ENCODE results near the gene NRL. TPM values are rescaled to one million over a fixed set of nuclear protein-coding genes. Genes with fewer than 3 reads are reported as not detected.

The NRL gene
- total and polyA plus RNA-seq, 9 of the 15 experiments (the other 6 are each of a cell fraction or from before 2014, with no cell fraction given), result 0.07 to 2.7 (median 1.4) TPM; not detected in 1

DNA sequence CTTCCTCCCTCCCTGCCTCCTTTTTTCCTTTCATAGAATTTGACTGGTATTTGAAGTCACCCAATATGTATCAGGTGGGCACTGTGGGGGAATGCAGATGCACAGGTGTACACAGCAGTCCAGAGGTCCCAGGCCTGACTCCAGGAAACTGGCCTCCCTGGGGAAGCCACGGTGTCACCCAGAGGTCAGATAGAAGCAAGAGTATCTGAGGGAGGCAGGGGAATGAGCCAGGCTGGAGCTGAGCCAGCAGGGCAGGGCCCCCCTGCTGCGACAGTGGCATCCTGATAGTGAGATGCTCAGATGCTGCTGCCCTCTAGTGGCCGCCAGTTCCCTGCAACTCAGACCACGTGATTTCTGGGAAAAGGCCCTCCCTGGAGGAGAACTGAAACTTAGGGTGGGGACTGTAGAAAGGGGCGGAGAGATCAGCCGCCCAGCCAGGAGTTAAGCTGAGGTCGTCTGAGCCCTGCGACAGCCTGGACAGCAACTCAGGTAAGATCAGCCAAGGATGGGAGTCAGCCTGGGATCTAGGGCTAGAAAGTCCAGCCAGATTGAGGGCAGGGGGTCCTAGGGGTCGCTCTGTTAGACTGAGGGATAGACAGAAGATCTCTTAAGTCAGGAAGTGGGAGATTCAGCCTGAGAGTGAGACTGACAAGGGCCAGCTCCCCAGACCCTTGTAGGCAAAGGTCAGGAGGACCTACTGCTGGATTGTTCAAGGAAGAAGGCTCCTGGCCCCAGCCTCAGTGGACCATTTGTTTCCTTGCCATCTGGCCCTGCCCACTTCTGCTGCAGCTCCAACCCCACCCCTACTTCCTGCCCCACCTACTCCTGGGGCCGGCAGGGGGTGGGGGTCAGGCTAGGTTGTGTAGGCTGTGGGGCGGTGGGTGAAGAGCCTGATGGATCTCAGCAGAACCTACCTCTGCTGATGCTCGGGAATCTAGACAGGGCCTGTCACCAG lies 46.4 kb upstream of the NRL start, which contains the start of gene IRF9 (continued):
- TF ChIP-seq MAFG (tag; conservative IDR thresholded peaks at IDR 0.05) (no peak), BRD9 (IDR thresholded peaks at IDR 0.05; ENCODE audit: low read depth, partially characterized antibody) (no peak), ZSCAN32 (CRISPR knock-in tag; IDR thresholded peaks at IDR 0.05) (no peak), NONO (IDR thresholded peaks at IDR 0.05; ENCODE audit: low read depth in 2 of 2, low read length in 1 of 2) (no peak), CREB5 (CRISPR knock-in tag; IDR thresholded peaks at IDR 0.05) (no peak), DDX20 (tag; IDR thresholded peaks at IDR 0.05; ENCODE audit: low read depth) (no peak), HMGN3 (IDR thresholded peaks at IDR 0.05; ENCODE audit: borderline replicate concordance, extremely low read depth, insufficient read length, low read depth, low read length) (no peak), MTA3 (IDR thresholded peaks at IDR 0.05; ENCODE audit: borderline replicate concordance) (0 out of 2 replicates have a peak, but pooled peaks have one; percentile 73), ZC3H11A (IDR thresholded peaks at IDR 0.05; ENCODE audit: low read depth, low read length) (no peak), SIN3A (IDR thresholded peaks at IDR 0.05; ENCODE audit: borderline replicate concordance in 2 of 2, control insufficient read depth in 1 of 2, low read depth in 2 of 2, low read length in 2 of 2) (peak in 1 of 2 experiments; percentile 41; a peak in 1 of 4 replicates), ZNF24 (IDR thresholded peaks at IDR 0.05) (no peak; the same call in 1 of the 2 replicates), NFE2 (IDR thresholded peaks at IDR 0.05; ENCODE audit: low read depth) (no peak), MAFK (IDR thresholded peaks at IDR 0.05; ENCODE audit: low read length) (0 out of 2 replicates have a peak, but pooled peaks have one; percentile 2)
- TF ChIP-seq, protein P1, sequence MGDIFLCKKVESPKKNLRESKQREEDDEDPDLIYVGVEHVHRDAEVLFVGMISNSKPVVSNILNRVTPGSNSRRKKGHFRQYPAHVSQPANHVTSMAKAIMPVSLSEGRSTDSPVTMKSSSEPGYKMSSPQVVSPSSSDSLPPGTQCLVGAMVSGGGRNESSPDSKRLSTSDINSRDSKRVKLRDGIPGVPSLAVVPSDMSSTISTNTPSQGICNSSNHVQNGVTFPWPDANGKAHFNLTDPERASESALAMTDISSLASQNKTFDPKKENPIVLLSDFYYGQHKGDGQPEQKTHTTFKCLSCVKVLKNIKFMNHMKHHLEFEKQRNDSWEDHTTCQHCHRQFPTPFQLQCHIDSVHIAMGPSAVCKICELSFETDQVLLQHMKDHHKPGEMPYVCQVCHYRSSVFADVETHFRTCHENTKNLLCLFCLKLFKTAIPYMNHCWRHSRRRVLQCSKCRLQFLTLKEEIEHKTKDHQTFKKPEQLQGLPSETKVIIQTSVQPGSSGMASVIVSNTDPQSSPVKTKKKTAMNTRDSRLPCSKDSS (IDR thresholded peaks at IDR 0.05; ENCODE audit: low read depth, partially characterized antibody), result no peak
- TF ChIP-seq, protein P2, sequence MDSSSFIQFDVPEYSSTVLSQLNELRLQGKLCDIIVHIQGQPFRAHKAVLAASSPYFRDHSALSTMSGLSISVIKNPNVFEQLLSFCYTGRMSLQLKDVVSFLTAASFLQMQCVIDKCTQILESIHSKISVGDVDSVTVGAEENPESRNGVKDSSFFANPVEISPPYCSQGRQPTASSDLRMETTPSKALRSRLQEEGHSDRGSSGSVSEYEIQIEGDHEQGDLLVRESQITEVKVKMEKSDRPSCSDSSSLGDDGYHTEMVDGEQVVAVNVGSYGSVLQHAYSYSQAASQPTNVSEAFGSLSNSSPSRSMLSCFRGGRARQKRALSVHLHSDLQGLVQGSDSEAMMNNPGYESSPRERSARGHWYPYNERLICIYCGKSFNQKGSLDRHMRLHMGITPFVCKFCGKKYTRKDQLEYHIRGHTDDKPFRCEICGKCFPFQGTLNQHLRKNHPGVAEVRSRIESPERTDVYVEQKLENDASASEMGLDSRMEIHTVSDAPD (CRISPR knock-in tag; IDR thresholded peaks at IDR 0.05), result no peak
- TF ChIP-seq, protein P3, sequence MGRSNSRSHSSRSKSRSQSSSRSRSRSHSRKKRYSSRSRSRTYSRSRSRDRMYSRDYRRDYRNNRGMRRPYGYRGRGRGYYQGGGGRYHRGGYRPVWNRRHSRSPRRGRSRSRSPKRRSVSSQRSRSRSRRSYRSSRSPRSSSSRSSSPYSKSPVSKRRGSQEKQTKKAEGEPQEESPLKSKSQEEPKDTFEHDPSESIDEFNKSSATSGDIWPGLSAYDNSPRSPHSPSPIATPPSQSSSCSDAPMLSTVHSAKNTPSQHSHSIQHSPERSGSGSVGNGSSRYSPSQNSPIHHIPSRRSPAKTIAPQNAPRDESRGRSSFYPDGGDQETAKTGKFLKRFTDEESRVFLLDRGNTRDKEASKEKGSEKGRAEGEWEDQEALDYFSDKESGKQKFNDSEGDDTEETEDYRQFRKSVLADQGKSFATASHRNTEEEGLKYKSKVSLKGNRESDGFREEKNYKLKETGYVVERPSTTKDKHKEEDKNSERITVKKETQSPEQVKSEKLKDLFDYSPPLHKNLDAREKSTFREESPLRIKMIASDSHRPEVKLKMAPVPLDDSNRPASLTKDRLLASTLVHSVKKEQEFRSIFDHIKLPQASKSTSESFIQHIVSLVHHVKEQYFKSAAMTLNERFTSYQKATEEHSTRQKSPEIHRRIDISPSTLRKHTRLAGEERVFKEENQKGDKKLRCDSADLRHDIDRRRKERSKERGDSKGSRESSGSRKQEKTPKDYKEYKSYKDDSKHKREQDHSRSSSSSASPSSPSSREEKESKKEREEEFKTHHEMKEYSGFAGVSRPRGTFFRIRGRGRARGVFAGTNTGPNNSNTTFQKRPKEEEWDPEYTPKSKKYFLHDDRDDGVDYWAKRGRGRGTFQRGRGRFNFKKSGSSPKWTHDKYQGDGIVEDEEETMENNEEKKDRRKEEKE (IDR thresholded peaks at IDR 0.05; ENCODE audit: borderline replicate concordance in 1 of 2, control insufficient read depth in 1 of 2, low read depth in 2 of 2, low read length in 1 of 2), result no peak
- TF ChIP-seq, protein P4, sequence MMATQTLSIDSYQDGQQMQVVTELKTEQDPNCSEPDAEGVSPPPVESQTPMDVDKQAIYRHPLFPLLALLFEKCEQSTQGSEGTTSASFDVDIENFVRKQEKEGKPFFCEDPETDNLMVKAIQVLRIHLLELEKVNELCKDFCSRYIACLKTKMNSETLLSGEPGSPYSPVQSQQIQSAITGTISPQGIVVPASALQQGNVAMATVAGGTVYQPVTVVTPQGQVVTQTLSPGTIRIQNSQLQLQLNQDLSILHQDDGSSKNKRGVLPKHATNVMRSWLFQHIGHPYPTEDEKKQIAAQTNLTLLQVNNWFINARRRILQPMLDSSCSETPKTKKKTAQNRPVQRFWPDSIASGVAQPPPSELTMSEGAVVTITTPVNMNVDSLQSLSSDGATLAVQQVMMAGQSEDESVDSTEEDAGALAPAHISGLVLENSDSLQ (IDR thresholded peaks at IDR 0.05), result no peak
